Measurements from ENCODE around the gene BLCAP. TPM values are rescaled to one million over a fixed set of nuclear protein-coding genes. Genes with fewer than 3 reads are reported as not detected.
"Not testable (repeated sequence)": the region's sequence is repeated elsewhere in the genome, so short reads cannot be mapped to it uniquely, and the experiment has no call there.

BLCAP gene
- total RNA-seq, 6 experiments from 2014 or later, result 32.7 to 75.5 (median 47.8) TPM

DNA sequence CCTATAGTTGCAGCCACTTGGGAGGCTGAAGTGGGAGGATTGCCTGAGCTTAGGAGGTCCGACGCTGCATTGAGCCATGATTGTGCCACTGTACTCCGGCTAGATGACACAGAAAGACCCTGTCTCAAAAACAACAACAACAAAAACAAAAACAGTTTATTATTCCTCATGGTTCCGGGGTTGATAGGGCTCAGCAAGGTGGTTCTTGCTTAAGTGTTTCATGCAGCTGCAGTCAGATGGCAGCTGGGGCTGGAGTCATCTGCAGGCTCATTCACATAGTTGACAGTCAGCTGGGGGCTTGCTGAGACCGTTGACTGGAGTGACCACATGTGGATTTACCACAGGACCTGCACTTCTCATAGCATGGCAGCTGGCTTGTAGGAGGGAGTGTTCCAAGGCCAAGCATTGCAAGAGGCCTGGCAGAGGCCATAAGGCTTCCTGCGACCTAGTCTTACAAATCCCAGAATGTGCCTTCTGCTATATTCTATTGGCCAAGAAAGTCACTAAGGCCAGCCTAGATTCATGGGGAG lies 35.5 kb downstream of the BLCAP start:
- H3K27me3 ChIP-seq, result no peaks in the 10 kb centered on the region
- no peak for TF ChIP-seq POLR2A (IDR thresholded peaks at IDR 0.05)
- TF ChIP-seq, protein P1, sequence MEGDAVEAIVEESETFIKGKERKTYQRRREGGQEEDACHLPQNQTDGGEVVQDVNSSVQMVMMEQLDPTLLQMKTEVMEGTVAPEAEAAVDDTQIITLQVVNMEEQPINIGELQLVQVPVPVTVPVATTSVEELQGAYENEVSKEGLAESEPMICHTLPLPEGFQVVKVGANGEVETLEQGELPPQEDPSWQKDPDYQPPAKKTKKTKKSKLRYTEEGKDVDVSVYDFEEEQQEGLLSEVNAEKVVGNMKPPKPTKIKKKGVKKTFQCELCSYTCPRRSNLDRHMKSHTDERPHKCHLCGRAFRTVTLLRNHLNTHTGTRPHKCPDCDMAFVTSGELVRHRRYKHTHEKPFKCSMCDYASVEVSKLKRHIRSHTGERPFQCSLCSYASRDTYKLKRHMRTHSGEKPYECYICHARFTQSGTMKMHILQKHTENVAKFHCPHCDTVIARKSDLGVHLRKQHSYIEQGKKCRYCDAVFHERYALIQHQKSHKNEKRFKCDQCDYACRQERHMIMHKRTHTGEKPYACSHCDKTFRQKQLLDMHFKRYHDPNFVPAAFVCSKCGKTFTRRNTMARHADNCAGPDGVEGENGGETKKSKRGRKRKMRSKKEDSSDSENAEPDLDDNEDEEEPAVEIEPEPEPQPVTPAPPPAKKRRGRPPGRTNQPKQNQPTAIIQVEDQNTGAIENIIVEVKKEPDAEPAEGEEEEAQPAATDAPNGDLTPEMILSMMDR (IDR thresholded peaks at IDR 0.05), result no peak
- DNase-seq, result peak in 1 of 3 donors; percentile 16
- H3K36me3 ChIP-seq, result no peaks in the 10 kb centered on the region
- no peaks in the 10 kb centered on the region for H3K9me3 ChIP-seq
- no peaks in the 10 kb centered on the region for H3K4me1 ChIP-seq
- no peak overlapping the region for H3K4me3 ChIP-seq
- intact Hi-C loops (cut with DNase I), result no loop called here
- no peak overlapping the region for H3K27ac ChIP-seq
- WGBS (ENCODE audit: insufficient coverage, low coverage, low lambda C conversion rate, missing lambda C conversion rate), result 93% methylated on average over 3 of the region's 6 CpGs
- no peak for ATAC-seq

DNA sequence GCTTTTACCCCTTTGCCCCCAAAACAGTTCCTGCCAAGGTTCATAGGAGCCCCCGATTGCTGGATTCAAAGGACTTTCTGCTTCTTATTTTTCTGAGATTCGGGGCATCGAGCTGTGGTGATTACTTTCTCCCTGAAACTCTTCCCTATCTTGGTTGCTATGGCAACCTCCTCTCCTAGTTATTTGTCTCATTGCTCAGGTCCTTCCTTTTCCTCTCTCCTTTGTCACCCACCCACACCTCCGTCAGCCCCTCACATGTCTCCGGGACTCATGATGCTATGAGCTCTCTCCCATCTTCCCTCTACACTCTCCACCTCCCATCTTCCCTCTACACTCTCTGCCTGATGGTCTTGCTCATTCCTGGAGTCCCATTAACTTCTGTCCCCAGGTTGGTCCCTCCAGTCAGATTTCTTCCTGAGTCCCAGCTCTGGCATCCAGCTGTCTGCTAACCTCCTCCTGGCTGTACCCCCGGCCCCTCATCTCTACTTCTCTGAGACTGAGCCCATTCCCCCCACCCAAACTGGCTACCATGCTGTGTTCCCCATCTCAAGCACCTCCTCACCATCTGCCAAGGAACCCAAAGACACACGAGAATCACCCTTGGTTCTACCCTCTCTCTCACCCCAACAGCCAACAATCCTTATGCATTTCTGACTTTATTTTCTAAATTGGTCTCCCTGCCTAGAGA lies 36.9 kb downstream of the BLCAP start:
- no peaks in the 10 kb centered on the region for H3K27me3 ChIP-seq
- 68% methylated on average over 6 of the region's 7 CpGs for WGBS (ENCODE audit: insufficient coverage, low coverage, low lambda C conversion rate, missing lambda C conversion rate)
- TF ChIP-seq POLR2A (IDR thresholded peaks at IDR 0.05), result no peak
- TF ChIP-seq, protein P1 (IDR thresholded peaks at IDR 0.05), result no peak
- intact Hi-C loops (cut with DNase I), result no loop called here
- no peaks in the 10 kb centered on the region for H3K36me3 ChIP-seq
- ATAC-seq (no peak), DNase-seq (peak in 1 of 3 donors; percentile 28)
- no peaks in the 10 kb centered on the region for H3K4me1 ChIP-seq
- no peak overlapping the region for H3K27ac ChIP-seq
- H3K9me3 ChIP-seq, result no peaks in the 10 kb centered on the region
- H3K4me3 ChIP-seq, result no peak overlapping the region

DNA sequence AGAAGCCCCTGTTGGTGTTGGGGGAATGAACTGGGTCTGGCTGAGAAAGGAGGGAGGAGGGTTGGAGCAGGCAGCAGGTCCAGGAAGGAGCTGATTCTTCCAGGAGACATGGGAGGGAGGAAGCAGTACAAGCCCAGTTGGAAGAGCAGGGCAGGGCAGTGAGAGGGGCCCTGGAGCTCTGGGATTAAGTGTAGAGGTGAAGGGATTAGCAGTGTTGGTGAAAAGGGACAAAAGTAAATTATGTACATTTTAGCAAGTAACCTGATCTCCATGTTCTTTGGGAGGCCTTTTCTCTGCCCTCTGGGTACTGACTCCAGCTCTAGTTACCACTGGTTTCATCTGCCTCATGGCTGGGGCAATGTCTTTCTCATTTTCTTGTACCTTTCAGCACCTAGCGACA lies 41.5 kb downstream of the BLCAP start:
- ATAC-seq; intact Hi-C loops (cut with DNase I): not testable (repeated sequence)
- WGBS (ENCODE audit: insufficient coverage, low coverage, low lambda C conversion rate, missing lambda C conversion rate), result 75% methylated on average over 1 of the region's 1 CpG

DNA sequence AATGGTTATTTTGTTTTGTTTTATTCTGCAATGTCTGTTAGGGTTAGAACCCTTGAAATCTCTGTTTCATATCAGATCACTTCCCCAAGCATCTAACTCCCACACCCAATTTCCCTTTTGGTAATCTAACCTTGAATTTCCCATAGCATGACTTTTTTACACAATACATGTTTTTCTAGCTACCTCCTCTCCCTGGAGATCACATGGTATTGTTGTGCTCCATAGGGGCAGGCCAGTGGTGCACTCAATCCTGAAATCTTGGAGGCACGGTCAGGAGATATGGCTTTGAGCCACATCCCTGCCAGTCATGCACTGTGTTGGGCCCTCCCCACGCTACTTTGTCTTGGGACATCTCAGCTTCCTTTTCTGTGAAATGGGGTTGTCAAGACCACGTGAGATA lies 43.3 kb downstream of the BLCAP start:
- intact Hi-C loops (cut with DNase I), result no loop called here
- no peak overlapping the region for H3K27ac ChIP-seq
- TF ChIP-seq POLR2A (IDR thresholded peaks at IDR 0.05), result no peak
- TF ChIP-seq, protein P1 (IDR thresholded peaks at IDR 0.05), result no peak
- ATAC-seq (no peak), DNase-seq (no peak)
- no peaks in the 10 kb centered on the region for H3K4me1 ChIP-seq
- H3K27me3 ChIP-seq, result no peaks in the 10 kb centered on the region
- H3K9me3 ChIP-seq, result no peaks in the 10 kb centered on the region
- H3K36me3 ChIP-seq, result no peaks in the 10 kb centered on the region
- no peak overlapping the region for H3K4me3 ChIP-seq
- 52% methylated on average over 3 of the region's 3 CpGs for WGBS (ENCODE audit: insufficient coverage, low coverage, low lambda C conversion rate, missing lambda C conversion rate)

More for the DNA sequence above, 41.5 kb downstream of the BLCAP start:
- not testable (repeated sequence) for H3K4me3 ChIP-seq, H3K36me3 ChIP-seq, DNase-seq, H3K4me1 ChIP-seq, H3K27me3 ChIP-seq, H3K9me3 ChIP-seq, H3K27ac ChIP-seq

DNA sequence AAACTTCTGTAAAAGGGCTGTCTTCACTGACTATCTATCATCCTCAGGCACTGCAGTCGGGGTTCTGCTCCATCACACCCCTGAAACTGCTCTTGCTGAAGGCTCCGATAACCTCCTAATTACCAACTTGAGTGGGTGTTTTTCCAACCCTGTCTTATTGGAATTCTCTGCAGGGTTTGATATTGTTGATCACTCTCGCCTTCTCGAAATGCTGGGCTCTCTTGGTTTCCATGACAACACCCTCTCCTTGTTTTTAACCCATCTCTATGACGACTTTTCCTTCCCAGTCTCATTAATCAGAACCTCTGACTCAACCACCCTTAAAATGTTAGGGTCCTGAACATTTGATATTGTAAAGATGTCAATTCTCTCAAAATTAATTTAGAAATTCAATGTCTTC lies 46.1 kb downstream of the BLCAP start:
- no peaks in the 10 kb centered on the region for H3K9me3 ChIP-seq
- no peaks in the 10 kb centered on the region for H3K36me3 ChIP-seq
- TF ChIP-seq POLR2A (IDR thresholded peaks at IDR 0.05), result no peak
- TF ChIP-seq, protein P1 (IDR thresholded peaks at IDR 0.05), result no peak
- no peaks in the 10 kb centered on the region for H3K27me3 ChIP-seq
- no peak overlapping the region for H3K27ac ChIP-seq
- no peak for DNase-seq
- WGBS (ENCODE audit: insufficient coverage, low coverage, low lambda C conversion rate, missing lambda C conversion rate), result 68% methylated on average over 5 of the region's 5 CpGs
- intact Hi-C loops (cut with DNase I), result no loop called here
- no peak overlapping the region for H3K4me3 ChIP-seq
- H3K4me1 ChIP-seq, result no peaks in the 10 kb centered on the region
- no peak for ATAC-seq

Measured in right lobe of liver (tissue), 6 donors.